ENCODE data around the gene COPS7A. TPM values are rescaled to one million over a fixed set of nuclear protein-coding genes. Genes with fewer than 3 reads are reported as not detected.

Gene COPS7A
- total and polyA plus RNA-seq, 9 of the 15 experiments (the other 6 are each of a cell fraction or from before 2014, with no cell fraction given) = 12.7 to 36.0 (median 24.3) TPM

- no peak for TF ChIP-seq RNF219 (CRISPR knock-in tag; IDR thresholded peaks at IDR 0.05)
- no peak for TF ChIP-seq ELF1 (tag; IDR thresholded peaks at IDR 0.05)
- no peak for TF ChIP-seq SREBF2 (CRISPR knock-in tag; IDR thresholded peaks at IDR 0.05)
- TF ChIP-seq BDP1 (IDR thresholded peaks at IDR 0.05; ENCODE audit: insufficient read depth, insufficient read length) = no peak
- no peak for TF ChIP-seq ZNF696 (CRISPR knock-in tag; conservative IDR thresholded peaks at IDR 0.05)
- no peak for TF ChIP-seq ZNF445 (CRISPR knock-in tag; IDR thresholded peaks at IDR 0.05; ENCODE audit: low read depth)
- TF ChIP-seq ZNF507 (tag; conservative IDR thresholded peaks at IDR 0.05) = no peak
- TF ChIP-seq ZNF140 (CRISPR knock-in tag; IDR thresholded peaks at IDR 0.05) = no peak
- TF ChIP-seq ZNF12 (CRISPR knock-in tag; IDR thresholded peaks at IDR 0.05) = no peak
- TF ChIP-seq MBD2 (IDR thresholded peaks at IDR 0.05; ENCODE audit: borderline replicate concordance, low read depth) = no peak
- TF ChIP-seq ZNF778 (CRISPR knock-in tag; IDR thresholded peaks at IDR 0.05) = no peak
- TF ChIP-seq CBX3 (IDR thresholded peaks at IDR 0.05; ENCODE audit: borderline replicate concordance in 1 of 2, low read length in 2 of 2) = no peak
- no peak for TF ChIP-seq THRB (CRISPR knock-in tag; conservative IDR thresholded peaks at IDR 0.05)
- TF ChIP-seq HDAC3 (IDR thresholded peaks at IDR 0.05; ENCODE audit: borderline replicate concordance, partially characterized antibody) = no peak
- no peak for TF ChIP-seq C11orf30 (IDR thresholded peaks at IDR 0.05; ENCODE audit: low read depth)
- TF ChIP-seq CUX1 (CRISPR knock-in tag; IDR thresholded peaks at IDR 0.05) = no peak
- TF ChIP-seq ATF3 (IDR thresholded peaks at IDR 0.05) = no peak
- TF ChIP-seq ATF3 (CRISPR knock-in tag; conservative IDR thresholded peaks at IDR 0.05) = no peak
These were observed 55.0 kb downstream of the COPS7A start (continued) for GRCh38 chr12:6778574-6779550.

Data from K562 (cell line).